MV-4-11 (cell line): Measurements from ENCODE around the gene ADAMTSL3.

ENCODE experiments used
- DNase-seq: peaks from one replicate; lab custom pipeline; 2025; lab: John Stamatoyannopoulos, UW

The ADAMTSL3 gene

GRCh38 chr15:83837945-83838571 is 184.1 kb downstream of the ADAMTSL3 start:
- peak; percentile 12 for DNase-seq

GRCh38 chr15:83838763-83839162 is 184.8 kb downstream of the ADAMTSL3 start:
- no peak for DNase-seq

- no peak for DNase-seq
Measured at GRCh38 chr15:83842281-83842680, 188.4 kb downstream of the ADAMTSL3 start.

- no peak for DNase-seq
Measured at GRCh38 chr15:83843471-83843871, 189.5 kb downstream of the ADAMTSL3 start.

- no peak for DNase-seq
Measured at GRCh38 chr15:83844742-83845141, 190.8 kb downstream of the ADAMTSL3 start.

DNA sequence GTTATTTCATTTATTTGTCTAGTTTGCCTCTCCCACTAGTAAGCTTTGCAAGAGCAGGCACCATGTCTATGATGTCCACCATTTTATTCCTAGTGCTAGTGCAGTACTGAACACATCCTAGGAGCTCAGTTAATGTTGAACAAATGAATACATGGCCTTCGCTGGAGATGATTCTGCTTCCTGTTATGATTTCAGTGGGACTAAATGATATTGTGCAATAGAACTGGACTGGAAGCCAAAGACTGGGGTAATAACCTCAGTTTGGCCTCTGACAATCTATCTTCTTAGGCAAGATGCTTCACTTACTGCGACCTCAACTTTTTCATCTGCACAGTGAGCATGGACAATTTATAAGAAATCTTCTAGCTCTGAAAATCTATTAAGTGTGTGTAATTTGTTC is 191.3 kb downstream of the ADAMTSL3 start:
- peak; percentile 92 for DNase-seq

- DNase-seq: peak; percentile 92
Measured at GRCh38 chr15:83846847-83847246, 192.9 kb downstream of the ADAMTSL3 start.

DNA sequence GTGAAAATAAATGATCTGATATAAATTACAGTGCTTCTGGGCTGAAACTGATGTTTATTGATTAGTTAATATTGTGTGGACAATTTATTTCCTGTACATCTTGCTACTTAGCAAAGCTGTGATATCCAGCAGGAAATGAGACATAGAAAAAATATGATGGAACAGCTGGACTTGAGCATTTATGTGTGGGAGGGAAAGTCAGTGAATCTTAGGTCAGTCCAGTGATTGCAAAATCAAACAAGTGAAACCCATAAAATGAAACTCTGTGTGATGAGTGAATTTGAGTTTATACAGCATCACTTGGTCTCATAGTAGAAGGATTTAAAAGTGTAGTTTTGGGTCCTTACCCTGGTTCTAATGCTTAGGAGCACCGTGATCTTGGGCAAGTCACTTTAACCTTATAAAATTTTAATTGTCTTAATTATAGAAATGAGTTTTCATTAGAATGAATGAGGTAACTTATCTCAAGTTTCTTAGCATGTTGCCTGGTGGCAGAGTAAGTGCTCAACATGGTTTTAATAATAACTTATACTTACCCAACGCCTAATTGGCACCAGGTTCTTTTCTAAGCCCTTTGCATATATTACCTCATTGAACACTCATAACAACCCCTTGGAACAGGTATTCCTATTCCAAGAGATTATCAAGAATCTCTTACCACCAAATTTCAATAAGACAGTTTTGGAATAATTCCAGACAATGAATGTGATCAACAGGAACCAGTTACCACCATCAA is 194.6 kb downstream of the ADAMTSL3 start:
- DNase-seq: peak; percentile 86

DNA sequence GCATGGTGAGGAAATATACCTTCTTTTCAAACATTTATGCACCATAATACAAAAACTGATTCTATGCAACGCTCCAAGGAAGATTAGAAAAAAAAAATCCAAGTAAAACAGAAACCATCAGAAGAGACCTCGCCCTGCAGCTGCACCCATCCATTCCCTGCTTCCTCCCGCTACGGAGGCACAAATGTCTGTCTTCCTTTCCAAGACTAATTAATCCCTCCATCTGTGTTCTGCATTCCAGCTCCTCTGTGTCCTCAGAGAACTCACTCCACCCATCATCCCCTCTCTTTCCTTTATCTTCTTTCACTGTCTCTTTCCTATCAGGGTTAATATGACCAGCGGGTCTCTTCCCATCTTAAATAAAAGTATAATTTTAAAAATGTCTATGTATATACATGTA is 196.1 kb downstream of the ADAMTSL3 start:
- DNase-seq: no peak

- DNase-seq: no peak
Measured at GRCh38 chr15:83850501-83851245, 196.8 kb downstream of the ADAMTSL3 start.

- DNase-seq: no peak
Measured at GRCh38 chr15:83853232-83853631, 199.3 kb downstream of the ADAMTSL3 start.

DNA sequence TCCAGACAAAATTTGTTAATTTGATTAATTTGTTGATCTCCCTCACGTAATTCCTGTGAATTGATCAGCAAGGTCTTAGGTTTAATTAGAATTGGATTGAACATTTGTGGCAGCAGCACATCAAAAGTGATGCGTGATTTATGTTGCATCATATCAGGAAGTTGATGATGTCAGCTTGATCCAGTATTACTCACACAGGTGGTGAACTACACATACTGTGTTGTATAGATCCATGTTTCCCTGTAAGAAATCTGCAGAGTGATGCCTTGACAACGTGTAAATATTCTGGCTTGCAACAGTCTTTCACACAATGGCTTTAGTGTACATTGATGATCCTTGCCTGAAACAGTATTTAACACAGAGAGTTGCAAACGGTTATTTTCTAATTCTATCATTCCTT is 200.4 kb downstream of the ADAMTSL3 start:
- DNase-seq: no peak

- DNase-seq: no peak
Measured at GRCh38 chr15:83854950-83855707, 201.2 kb downstream of the ADAMTSL3 start.

DNA sequence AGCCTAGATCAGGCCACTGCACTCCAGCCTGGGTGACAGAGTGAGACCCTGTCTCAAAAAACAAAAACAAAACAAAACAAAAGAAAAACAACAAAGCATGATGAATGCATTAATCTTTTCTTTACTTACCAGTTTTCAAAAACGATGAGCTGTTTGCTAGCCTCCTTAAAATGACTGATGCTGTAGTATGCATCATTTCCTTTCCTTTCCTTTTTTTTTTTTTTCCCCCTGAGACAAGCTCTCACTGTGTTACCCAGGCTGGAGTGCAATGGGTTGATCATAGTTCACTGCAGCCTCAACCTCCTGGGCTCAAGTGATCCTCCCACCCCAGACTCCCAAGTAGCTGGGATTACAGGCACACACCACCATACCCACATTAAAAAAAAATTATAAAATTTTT is 202.0 kb downstream of the ADAMTSL3 start:
- DNase-seq: no peak

GRCh38 chr15:83858820-83859505 is 205.0 kb downstream of the ADAMTSL3 start:
- no peak for DNase-seq

DNA sequence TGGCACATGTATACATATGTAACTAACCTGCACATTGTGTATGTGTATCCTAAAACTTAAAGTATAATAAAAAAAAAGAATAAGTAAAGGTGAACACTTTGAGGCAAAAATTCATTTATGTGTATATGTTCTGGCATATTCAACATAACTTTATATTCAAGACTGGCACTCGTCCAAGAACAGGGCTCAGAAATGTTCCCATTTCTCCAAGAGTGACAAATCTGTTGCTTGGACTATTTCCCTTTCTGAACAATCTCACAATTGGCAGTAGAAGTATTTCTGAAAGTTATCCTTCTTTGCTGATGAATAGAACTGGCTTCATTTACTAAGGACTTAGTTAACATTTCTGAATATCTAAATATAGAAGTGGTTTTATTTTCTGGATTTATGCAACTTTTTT is 212.8 kb downstream of the ADAMTSL3 start:
- DNase-seq: no peak

DNA sequence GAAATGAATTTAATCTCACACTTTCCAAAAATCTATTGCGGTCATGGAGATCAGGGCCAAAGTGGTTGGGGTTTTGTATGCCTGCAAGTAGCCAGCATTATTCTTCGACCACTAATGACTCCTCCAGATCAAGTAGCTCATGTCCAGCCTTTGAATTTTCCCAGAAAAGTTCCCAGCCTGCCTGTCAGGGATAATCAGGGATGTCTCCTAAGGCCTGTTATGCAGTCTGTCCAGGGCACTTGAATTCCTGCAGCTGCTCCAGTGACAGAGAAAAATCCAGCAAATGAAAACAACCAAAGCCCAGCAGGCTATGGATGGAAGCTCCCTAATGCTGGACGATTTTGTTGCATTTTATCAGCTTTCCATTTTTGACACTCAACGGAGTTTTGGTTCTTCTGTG is 215.4 kb downstream of the ADAMTSL3 start:
- DNase-seq: no peak

- DNase-seq: no peak
Measured at GRCh38 chr15:83871808-83872559, 218.1 kb downstream of the ADAMTSL3 start.

GRCh38 chr15:83873966-83874365 is 220.0 kb downstream of the ADAMTSL3 start:
- DNase-seq: no peak

DNA sequence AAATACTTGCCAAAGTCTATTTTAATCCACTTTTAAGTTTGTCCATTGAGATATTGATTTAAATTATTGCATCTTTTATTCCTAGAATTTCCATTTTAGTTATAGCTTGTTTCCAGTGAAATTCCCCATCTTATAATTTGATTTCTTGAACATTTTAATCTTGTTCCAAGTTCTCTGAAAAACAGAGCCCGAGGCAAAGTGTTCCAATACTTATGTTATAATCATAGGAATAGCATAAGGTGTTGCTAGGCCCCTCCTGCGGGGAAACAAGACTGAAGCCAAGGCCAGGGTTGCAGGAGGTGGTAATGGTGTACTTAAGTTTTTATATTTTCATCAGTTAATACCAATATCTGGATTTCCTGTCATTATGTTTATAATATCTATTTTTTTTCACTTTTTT is 226.6 kb downstream of the ADAMTSL3 start:
- no peak for DNase-seq

GRCh38 chr15:83881156-83881555 is 227.2 kb downstream of the ADAMTSL3 start:
- no peak for DNase-seq
